Thyroid gland (tissue), 4 donors: Measurements from ENCODE around the gene CLCN3. TPM values are rescaled to one million over a fixed set of nuclear protein-coding genes. Genes with fewer than 3 reads are reported as not detected.

Experiments used
- DNase-seq, 2 donors: peaks; one replicate each; pipeline ENCODE4 v3.0.0-alpha.2; 2019
- H3K27ac ChIP-seq, 3 donors: fragments of 200-600 bp; sonication (generic); 1 replicate in 2 of 3; 2 replicates in 1 of 3; pipeline ENCODE4 v1.5.1; 2016 to 2019; ENCODE audit warnings: mild to moderate bottlenecking in 1 of 3, moderate library complexity in 1 of 3
- H3K27me3 ChIP-seq: fragments of 200-600 bp; sonication (generic); one replicate; pipeline ENCODE4 v1.5.1; 2019
- H3K36me3 ChIP-seq, 2 donors: fragments of 200-600 bp; sonication (generic); one replicate each; pipeline ENCODE4 v1.5.1; 2016 to 2019
- H3K4me1 ChIP-seq, 2 donors: fragments of 200-600 bp; sonication (generic); one replicate each; pipeline ENCODE4 v1.5.1; 2017 to 2019
- H3K4me3 ChIP-seq, 3 donors: fragments of 200-600 bp; sonication (generic); replicated peaks in 1 of 3; 1 replicate in 2 of 3; 2 replicates in 1 of 3; pipeline ENCODE4 v1.5.1; 2016; ENCODE audit warnings: mild to moderate bottlenecking in 1 of 3
- H3K9me3 ChIP-seq: fragments of 200-600 bp; sonication (generic); one replicate; pipeline ENCODE4 v1.5.1; 2017
- CTCF ChIP-seq, 6 experiments: fragments of 200-600 bp in 3 of 6; fragments of 450-650 bp in 3 of 6; sonication (generic) in 3 of 6; IDR thresholded peaks; one replicate each; pipeline ENCODE4 v1.5.1; 2016 to 2019; ENCODE audit warnings: antibody characterized with exemption in 6 of 6, mild to moderate bottlenecking in 2 of 6, inconsistent platforms in 1 of 6, moderate library complexity in 1 of 6
- POLR2A ChIP-seq, 2 donors: fragments of 450-650 bp; IDR thresholded peaks; one replicate each; pipeline ENCODE4 v1.6.1; 2017; ENCODE audit warnings: antibody characterized with exemption in 2 of 2, mild to moderate bottlenecking in 2 of 2, moderate library complexity in 1 of 2
- WGBS, 2 donors: methylation state at CpG; one replicate each; pipeline ENCODE4 v1.1.5; 2017; 5-methylcytosine and 5-hydroxymethylcytosine counted together
- intact Hi-C: fragments of 100-400 bp; cut with DNase I; formaldehyde crosslinking; loops from one replicate; pipeline ENCODE4 v1.15.1; 2023
- total RNA-seq, 4 donors: library from RNA; depleted of rRNA; stranded (reverse); fragments of >200 nt; gene quantifications; one replicate each; pipeline ENCODE4 v1.2.3, GENCODE V29; 2016

CLCN3 gene
- total RNA-seq, 4 donors from 2014 or later = 43.3 to 72.4 (median 53.5) TPM

DNA sequence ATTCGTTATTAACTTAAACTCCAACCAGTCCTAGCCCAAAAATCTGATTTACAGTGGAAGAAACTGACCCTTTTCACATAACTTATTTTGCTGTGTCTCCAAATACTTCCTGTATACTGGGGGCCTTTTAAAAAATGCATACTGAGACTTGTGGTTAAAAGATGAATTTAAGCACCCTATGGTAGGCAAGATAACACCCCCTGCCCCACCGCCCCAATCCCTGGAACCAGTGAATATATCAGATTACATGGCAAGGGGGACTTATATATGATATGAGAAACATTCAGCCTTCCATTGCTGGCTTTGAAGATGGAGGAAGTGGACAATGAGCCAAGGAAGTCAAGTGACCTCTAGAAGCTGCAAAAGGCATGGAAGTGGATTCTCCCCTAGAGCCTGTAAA is 3.1 kb upstream of the CLCN3 start:
- H3K36me3 ChIP-seq = no peaks in the 10 kb centered on the region
- intact Hi-C loops = loop anchor here (10.0 kb wide), 1 partner anchor 427 kb away; no protein-coding TSS in a partner anchor
- 84 to 90% methylated on average over 2 of the region's 2 CpGs for WGBS, 2 donors
- peaks cover 11% of the 10 kb centered on the region in 2 donors for H3K4me1 ChIP-seq
- H3K27me3 ChIP-seq = no peaks in the 10 kb centered on the region
- TF ChIP-seq CTCF (IDR thresholded peaks at IDR 0.05) = no peak
- TF ChIP-seq POLR2A (IDR thresholded peaks at IDR 0.05) = no peak
- no peak overlapping the region for H3K4me3 ChIP-seq
- H3K9me3 ChIP-seq = no peaks in the 10 kb centered on the region
- no peak overlapping the region for H3K27ac ChIP-seq
- no peak for DNase-seq

DNA sequence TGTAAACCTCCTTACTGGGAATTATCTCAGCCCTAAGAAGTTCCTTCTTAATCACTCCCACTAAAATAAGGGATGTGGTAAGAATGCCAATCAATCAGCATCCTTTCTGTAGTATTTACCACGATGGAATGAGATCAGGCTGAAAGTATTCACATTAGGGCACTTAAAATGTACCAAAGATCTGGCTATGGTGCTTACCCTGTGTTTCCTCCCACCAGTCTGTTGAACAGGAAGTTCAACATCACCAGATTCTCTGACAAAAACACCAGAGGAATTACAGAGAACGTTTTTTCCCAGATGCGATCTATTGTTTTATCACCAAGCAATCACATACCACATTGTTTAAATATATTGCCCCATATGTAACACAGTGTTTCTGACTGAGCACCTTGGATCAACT is 2.1 kb upstream of the CLCN3 start:
- Histone ChIP-seq H3K9me3 (no peaks in the 10 kb centered on the region), H3K27me3 (no peaks in the 10 kb centered on the region), H3K36me3 (no peaks in the 10 kb centered on the region), H3K4me3 (no peak overlapping the region), H3K4me1 (peaks cover 12 to 18% of the 10 kb centered on the region in 2 donors), H3K27ac (no peak overlapping the region)
- intact Hi-C loops = loop anchor here (10.0 kb wide), 1 partner anchor 427 kb away; no protein-coding TSS in a partner anchor
- DNase-seq = no peak
- WGBS, 2 donors = 72 to 78% methylated on average over 3 of the region's 3 CpGs
- no peak for TF ChIP-seq POLR2A (IDR thresholded peaks at IDR 0.05)
- no peak for TF ChIP-seq CTCF (IDR thresholded peaks at IDR 0.05)

GRCh38 chr4:169618986-169619385 is 1.4 kb upstream of the CLCN3 start:
- intact Hi-C loops = loop anchor here (10.0 kb wide), 1 partner anchor 426 kb away; no protein-coding TSS in a partner anchor
- Histone ChIP-seq H3K9me3 (no peaks in the 10 kb centered on the region), H3K4me3 (peak overlapping the region in 1 of 3 donors; percentile 59), H3K27ac (peak overlapping the region in 2 of 3 donors; percentile 92 to 97), H3K27me3 (no peaks in the 10 kb centered on the region), H3K36me3 (no peaks in the 10 kb centered on the region), H3K4me1 (peaks cover 9 to 18% of the 10 kb centered on the region in 2 donors)
- TF ChIP-seq POLR2A (IDR thresholded peaks at IDR 0.05) (no peak), CTCF (IDR thresholded peaks at IDR 0.05) (no peak)
- DNase-seq = no peak
- 91 to 92% methylated on average over 4 of the region's 4 CpGs for WGBS, 2 donors

DNA sequence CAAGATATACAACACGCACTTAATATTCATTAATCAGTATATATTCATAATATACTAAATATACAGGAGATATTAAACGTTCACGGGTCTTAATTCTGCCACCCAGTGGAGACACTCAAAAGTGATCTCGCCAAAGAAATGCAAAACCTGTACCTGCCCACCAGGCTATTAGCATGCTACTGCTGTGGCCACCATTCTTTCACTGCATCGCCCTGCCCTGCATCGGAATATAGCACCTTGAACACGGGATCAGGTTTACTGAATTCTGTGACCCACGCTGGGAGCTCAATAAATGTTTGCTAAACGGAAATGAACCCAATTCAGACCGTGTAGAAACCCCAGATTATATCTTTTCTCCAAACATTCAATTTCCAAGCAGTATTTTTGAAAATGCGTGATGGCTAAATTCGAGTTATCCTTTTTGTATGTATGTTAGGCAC is 840 bp upstream of the CLCN3 start:
- peak overlapping the region; percentile 56 to 59 (median 57) for H3K4me3 ChIP-seq
- intact Hi-C loops = loop anchor here (10.0 kb wide), 1 partner anchor 425 kb away; no protein-coding TSS in a partner anchor

More for the DNA sequence above, 840 bp upstream of the CLCN3 start:
- peak in 5 of 6 experiments; percentile 14 to 58 (median 52) for TF ChIP-seq CTCF (IDR thresholded peaks at IDR 0.05)
- TF ChIP-seq POLR2A (IDR thresholded peaks at IDR 0.05) = no peak
- Histone ChIP-seq H3K27me3 (no peaks in the 10 kb centered on the region), H3K36me3 (no peaks in the 10 kb centered on the region), H3K9me3 (no peaks in the 10 kb centered on the region), H3K4me1 (peaks cover 9 to 18% of the 10 kb centered on the region in 2 donors), H3K27ac (peak overlapping the region; percentile 91 to 97 (median 92))
- 2% methylated on average over 12 of the region's 12 CpGs for WGBS, 2 donors
- peak; percentile 56 to 57 for DNase-seq
